ENCODE data around the gene CTSL.

- TF ChIP-seq, protein P1, sequence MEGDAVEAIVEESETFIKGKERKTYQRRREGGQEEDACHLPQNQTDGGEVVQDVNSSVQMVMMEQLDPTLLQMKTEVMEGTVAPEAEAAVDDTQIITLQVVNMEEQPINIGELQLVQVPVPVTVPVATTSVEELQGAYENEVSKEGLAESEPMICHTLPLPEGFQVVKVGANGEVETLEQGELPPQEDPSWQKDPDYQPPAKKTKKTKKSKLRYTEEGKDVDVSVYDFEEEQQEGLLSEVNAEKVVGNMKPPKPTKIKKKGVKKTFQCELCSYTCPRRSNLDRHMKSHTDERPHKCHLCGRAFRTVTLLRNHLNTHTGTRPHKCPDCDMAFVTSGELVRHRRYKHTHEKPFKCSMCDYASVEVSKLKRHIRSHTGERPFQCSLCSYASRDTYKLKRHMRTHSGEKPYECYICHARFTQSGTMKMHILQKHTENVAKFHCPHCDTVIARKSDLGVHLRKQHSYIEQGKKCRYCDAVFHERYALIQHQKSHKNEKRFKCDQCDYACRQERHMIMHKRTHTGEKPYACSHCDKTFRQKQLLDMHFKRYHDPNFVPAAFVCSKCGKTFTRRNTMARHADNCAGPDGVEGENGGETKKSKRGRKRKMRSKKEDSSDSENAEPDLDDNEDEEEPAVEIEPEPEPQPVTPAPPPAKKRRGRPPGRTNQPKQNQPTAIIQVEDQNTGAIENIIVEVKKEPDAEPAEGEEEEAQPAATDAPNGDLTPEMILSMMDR (IDR thresholded peaks at IDR 0.05; ENCODE audit: low read depth, low read length), result no peak
- TF ChIP-seq MAX (IDR thresholded peaks at IDR 0.05; ENCODE audit: low read depth, low read length) (no peak), POLR2A (IDR thresholded peaks at IDR 0.05; ENCODE audit: extremely low read depth, insufficient read length) (no peak), MYC (IDR thresholded peaks at IDR 0.05; ENCODE audit: low read depth, low read length) (no peak)
These were observed 25.9 kb downstream of the CTSL start for GRCh38 chr9:87751868-87752267.
